HG02981 (cell line): ENCODE measurements around the gene DUSP6.
A peak's percentile ranks its signal among the peaks of the same experiment; 100 is the strongest.

ENCODE experiments used
- ATAC-seq: cut with Tn5 transposase; IDR thresholded peaks from one replicate; pipeline ENCODE4 v1.9.1; 2021; ENCODE audit warnings: mild to moderate bottlenecking, moderate library complexity; ENCODE audit not compliant: unreplicated experiment

The DUSP6 gene

DNA sequence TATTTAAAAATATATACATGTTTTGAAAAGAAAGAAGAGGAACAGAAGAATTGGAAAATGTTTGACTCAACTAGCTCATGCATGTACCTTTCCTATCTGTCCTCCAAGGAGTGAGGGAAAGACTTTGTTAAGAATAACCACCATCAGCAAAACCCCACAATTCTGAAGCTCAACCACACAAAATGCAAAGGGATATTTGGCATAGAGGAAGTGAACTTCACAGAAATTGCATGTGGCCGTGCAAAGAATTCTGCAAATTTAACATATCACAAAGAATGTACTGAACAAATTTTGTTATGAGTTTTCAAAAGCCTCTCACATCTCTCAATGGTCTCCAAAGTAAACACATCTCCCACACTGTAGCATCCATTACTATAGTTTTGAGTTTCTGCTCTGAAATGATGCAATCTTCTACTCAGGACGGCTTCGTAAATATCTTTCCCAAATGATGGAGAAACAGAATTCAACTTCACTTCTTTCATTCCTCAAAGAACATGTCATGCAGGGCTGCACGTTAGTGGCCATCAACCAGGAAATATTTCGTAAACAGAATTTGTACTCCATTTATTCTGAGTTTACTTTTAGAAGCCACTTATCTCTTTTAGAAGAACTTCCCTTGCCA lies 17.6 kb downstream of the DUSP6 start:
- no peak for ATAC-seq

DNA sequence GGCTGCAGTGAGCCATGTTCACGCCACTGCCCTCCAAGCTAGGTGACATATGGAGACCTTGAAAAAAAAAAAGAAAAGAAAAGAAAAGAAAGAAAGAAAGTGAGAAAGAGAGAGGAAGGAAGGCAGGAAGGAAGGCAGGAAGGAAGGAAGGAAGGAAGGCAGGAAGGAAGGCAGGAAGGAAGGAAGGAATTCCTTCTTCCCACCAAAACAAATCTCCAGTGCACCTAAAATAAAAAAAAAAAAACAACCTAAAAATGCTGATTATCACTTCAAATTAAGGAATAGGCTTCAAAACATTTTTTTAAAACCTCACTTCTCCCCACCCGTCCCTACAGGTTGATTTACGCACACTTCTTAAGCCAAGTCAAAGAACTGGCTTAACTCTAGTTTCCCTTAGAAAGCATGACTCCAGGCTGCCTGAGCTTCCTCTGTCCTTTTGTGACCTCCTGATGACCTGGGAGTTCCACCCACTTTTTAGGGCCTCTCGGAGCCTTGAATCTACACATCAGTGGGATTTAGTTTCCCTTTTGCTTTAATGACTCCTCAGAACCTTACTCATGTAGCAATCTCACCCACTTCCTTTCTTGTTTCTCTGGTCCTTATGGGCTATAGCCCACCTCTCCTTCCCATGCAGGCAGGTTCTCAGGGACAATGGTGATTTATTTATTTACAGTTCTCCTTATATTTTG lies 18.6 kb downstream of the DUSP6 start:
- peak; percentile 80 for ATAC-seq

DNA sequence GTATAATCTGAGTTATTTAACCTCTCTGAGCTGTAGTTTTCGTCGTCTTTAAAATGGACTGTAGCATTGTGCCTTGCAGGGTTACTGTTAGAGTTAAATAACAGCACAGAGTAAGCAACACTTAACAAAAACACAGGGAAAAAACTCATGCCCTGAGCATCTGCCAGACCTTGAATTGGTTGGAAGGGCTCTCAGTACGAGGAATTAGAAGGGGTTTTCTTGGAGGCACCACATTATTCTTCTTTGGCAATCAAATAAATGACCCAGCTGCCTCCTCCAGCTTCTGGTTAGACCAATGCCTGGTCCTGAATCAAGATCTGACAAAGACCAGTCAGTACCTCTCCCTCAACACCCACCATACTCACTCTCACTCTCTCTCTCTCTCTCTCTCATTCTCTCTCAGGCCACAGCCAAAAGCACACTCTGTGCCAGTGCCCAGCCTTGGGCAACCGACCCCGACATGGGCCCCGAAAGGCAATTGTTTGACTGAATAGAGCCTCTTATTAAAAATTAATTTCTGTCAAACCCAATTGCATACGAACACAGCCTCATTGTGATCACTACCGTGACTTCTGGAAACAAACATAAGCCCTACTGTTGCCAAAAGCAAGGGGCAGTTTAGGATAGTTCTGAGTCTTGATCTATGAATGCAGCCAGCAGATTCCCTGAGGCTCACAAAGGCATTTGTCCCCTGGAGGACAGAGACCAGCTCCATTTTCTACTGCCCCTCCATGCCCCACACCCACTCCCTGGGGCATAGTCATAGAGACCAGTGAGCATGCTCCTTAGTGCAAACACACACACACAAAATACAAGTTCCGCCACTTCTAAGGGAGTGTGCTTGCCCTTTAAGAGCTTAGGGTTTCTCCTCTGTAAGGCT lies 23.9 kb downstream of the DUSP6 start:
- ATAC-seq, result no peak

DNA sequence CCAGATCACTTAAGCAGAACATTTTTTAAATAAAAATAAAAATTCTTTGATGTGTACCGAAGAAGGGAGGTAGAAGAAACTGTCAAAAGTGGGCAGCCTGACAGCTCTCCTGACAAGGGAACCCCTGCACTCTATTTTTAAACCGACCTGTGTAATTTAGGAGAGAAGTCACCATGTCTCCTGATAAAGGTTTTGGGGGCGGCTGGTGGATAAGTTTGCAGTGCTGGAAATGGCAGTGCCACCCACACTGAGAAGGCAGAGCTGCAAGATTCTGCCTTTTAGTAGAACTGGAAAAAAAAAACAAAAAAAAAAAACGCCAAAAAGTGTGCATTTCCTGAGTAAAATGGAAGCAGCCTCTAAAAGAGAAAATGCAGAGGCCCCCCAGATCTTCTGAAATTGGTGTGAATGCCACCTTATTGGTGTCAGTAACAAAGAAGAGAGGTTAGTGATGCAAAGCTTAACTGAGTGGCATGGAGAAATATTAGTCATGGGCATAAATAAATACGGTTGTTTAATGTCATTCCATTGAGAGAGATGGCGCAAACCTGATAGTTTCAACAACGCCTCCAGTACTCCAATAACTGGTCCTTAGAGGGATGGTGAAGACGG lies 24.7 kb downstream of the DUSP6 start:
- ATAC-seq, result no peak

DNA sequence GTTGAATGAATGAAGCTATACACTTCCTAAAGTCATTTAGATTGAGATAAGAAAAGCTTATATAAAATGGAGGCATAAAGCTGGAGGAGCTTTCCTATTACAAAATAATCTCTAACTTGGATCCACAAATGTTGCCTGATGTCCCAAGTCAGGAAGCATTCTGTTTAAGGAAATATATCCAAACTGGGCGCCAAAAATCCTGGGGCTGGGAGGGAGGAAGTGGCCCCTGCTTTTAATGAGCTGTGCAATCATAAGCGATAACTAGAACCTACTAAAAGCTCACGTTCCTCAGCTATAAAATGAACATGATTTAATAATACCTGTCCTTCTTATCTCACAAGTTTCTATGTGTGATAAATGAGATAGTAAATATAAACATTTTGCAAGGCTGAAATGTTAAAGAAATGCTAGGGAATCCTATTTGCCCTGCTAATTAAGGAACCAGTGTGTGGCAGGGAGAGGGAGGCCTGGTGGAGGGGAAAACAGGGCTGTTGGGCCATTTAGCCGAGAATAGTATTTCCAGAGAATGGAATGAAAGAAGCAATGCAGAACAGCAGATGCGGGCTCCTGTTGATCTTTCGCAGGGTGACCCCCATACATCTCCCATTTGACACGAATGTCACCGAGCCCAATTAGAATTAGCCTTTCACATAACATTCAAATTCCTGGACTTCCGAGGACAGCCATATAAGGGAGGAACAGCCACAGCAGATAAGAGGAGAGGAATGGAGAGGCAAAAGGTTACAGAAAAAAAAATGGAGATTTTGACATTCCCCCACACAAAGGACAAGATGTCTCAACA lies 25.9 kb downstream of the DUSP6 start:
- ATAC-seq, result no peak

DNA sequence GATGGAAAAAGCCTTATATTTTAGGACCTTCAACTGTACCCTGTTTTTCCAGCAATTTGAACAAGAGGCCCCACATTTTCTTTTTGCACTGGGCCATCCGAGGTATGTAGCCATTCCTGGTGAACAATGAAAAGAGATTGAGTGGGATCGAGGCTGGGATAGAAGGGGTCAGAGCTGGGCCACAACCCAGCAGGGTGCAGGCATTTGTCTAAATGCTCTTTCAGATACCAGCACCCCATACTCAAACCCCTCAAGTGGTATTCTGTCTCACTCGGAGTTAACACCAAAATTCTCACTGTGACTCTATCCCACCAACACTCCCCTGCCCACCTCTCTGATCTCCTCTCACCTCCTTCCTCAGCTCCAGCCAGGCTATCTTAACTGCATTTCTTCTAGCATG lies 26.8 kb downstream of the DUSP6 start:
- ATAC-seq, result no peak

DNA sequence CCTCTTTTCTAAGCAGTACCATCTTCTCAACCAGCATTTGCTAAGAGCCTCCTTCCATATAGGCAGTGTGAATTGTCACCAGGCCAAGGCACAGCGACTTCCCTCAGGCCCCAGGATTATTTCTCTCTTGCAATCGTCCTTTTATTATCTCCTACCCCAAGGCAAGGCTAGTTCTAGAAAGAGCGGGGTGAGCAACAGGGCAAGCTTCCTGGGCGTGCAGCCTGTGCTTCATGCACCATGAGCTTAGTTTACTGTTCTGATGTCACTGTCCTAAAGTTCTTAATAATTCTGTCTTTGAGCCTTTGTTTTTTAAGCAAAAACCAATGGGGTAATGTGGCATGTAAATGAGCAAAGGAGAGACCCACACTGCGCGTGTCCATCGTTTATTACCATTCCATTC lies 27.9 kb downstream of the DUSP6 start:
- ATAC-seq, result no peak

DNA sequence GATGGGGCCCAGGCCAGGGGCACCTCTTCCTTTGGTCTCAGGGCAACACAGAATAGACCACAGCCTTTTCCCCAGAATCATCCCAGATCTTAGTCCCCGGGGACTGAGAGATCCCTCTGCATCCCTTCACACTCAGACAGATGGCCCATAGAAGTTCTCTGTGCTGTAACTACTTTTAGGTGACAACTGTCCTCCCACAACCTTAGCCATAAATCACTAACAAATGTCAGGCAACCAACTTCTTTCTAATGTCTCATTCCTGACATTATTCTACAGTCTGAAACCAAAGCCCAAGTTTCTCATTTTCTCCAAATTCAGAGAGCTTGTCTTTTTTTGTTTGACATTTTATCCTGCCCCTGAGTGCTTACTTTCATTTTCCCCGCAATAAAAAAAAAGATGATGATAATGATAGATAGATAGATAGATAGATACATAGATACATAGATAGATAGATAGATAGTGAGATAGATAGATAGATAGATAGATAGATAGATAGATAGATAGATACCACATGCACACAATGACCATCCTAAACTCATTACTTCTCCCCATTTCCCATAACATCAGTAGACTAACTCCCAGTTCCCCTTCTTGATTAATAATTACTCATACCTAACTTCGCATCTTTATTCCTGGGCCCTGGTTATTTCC lies 28.6 kb downstream of the DUSP6 start:
- ATAC-seq, result no peak

DNA sequence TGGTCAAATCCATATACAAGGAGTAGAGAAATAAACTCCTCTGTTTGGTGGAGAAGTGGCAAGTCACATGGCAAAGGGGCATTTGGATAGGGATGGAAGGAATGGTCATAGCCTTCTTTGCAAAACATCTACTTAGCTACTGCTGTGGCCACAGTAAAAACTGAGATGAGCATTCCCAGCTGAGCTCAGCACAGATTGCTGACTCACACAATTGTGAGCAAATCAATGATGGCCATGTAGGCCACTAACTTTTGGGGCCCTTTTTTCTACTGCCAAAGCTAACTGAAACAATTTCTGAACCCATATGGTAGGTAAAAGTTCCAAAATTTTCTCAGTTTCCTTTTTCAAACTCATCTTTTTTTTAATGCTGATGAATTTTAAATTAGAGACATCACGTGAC lies 31.6 kb downstream of the DUSP6 start:
- ATAC-seq, result no peak

DNA sequence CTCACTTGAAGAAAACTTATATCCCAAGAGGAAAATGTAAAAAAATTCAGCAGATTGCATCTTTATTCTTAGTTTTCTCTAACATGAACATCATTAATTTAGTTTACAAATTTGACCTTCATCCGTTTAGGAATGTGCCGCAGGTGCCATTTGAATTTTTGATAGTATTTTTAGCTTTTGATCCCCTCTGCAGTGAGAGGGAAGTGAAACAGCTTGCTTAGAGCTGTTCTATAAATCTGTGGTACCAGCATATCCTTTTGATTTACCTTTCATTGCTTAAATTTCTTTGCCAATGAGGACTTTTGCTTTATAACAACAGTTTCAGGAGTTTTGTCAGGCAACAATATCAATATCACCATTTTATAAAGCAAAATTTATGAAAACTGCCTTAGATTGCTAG lies 32.7 kb downstream of the DUSP6 start:
- ATAC-seq, result no peak

DNA sequence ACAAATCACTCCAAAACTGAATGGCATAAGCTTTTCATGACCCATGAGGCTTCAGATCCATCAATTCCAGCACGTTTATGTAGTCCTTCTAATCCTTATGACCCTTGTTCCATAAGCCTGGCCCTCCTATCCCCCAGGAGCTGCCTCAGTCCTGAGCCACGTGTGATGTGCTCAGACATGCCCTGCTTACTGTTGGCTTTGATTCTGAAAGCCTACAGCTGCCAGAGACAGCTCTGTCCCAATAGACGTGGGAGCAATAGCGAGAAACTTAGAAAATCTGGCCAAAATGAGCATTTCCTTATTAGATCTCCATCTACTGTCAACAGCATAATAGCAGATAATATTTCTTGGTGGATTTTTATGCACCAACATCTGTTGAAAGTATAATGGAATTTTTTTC lies 33.2 kb downstream of the DUSP6 start:
- no peak for ATAC-seq

DNA sequence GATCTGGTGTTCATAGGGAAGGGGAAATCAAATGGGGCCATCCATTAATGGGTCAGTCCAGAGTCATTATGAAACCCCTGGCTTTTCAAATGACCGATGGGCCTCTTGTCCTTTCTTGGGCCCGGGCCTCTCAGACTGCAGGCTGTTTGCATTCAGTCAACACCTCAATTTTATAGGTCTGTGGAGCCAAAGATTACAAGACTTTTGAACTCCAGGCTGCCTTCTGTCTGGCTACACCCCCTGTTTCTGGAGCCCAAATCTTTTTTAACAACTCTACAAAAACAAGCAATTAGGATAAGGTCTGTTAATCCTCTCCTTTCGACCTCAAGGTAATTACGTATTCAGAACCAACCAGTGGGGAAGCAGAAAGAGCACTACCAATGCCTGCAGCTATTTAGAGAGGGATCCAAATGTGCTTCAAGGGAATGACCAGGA lies 35.6 kb downstream of the DUSP6 start:
- no peak for ATAC-seq

DNA sequence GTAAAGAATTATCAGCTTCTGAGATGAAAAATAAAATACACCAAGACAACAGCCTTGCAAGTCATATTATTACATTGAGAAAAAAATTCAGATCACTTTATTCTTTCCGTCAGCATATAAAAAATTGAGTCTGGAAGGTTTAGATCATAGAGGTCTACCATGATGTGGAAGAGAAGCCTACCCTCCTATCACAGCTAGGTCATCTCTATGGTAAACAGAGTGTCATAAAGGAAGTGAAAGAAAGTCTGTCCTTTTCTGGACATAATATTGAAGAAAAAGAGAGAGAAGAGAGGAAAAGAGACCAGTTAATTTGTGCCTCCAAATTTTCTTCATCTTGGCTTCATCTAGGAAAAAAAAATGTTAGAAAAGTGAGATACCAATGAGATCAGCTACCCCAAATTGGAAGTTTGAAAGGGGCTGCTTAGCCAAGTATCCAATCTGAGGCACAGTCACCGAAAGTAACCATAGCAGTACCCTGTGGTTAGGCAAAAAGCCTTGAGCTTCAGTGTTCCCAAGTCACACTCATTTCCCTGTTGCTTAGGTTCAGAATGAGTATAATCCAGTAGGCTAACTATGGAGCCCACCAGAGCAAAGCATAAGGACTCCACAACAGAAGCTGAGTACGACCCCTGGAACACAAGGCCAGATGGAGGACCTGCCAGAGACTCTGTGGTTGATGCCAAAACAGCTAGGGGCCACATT lies 38.1 kb downstream of the DUSP6 start:
- ATAC-seq, result no peak

DNA sequence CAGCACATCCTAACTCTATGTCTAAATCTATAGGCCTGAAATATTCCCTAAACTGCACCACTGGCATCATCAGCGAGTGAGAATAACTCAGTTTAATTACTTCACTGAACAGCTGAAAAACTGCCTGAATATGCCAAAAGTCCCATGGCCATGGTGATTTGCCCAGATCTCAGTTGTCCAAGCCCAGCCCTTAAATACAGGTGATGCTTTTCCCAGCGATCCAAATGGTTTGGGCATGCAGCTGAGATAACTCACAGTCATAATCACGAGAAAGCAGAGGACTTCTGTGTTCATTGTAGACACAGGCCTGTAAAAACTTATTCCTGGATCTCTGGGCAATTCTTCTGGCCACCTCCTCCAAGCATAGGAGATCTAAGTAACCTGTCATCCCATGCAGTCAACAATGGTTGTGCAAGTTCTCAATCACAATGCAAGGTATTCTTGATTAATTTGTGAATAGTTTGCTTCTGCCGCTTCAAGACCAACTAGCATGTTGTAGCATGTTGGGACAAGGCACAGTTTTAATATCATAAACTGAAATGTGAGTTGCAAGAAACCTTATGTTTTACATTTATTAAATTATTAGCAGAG lies 40.5 kb downstream of the DUSP6 start:
- ATAC-seq, result no peak

DNA sequence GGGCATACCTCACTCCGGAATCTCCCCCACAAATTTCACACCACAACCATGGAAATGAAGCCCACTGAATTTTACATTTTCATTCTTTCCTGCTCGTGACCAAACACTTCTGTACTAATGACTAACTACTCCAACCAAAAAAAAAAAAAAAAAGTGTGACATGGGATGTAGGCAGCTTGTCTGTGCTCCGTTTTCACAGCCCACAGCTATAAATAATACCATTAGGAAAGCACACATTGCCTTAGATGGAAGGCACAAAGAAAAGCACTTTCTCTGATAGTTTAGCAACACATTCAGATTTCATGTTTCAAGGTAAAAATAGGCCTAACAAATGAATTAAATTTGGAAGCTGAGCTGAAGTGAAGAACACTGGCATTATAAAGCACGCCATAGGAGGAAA lies 42.5 kb downstream of the DUSP6 start:
- ATAC-seq, result no peak

DNA sequence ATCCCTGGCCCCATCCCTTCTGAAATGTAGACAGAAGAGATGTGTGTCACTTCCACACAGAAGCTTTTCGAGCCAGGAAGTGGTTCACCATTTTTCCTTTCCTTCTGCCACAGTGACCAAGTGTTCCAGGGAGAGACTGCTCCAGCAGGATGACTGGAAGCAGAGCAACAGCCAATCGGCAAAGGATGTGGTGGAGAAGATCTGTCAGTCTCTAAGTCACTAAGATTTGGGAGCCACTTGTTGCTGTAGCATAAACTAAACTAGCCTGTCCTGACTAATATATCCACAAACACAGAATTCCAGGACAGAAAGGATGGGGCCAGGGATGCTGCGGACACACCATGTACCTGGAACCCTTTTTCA lies 42.9 kb downstream of the DUSP6 start:
- ATAC-seq, result no peak

DNA sequence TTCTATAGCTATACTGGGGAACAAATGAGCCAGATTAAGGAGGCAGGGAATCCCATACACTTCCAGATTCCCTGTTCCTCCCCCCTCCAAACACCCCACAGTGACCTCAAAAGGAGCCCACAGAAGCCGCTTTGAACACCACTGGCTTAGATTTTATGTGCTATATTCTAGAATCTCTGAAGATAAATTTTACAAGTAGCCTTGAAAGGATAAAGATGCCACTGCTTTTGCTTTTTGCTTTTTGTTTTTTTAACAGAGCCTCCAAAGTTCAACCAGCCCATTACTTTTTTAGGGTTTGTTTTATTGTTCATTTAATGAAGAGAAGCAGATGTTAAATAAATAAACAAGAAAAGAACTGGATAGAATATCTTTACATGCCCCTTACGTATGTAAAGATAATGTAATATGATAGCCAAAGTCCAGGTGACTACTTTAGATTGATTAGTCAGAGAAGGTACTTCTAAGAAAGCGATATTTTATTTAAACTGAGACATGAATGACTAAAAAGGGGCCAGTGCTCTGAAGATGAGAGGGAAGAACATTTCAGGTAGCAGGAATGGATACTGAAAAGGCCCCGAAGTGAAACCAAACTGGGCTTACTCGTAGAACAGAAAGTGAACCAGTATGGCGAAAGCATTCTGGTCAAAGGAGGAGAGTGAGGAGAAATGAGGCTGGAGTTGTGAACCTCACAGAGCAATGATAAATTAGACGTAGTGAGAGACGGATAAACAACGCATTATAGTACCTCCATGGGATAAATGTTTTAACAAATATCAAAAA lies 44.6 kb downstream of the DUSP6 start:
- no peak for ATAC-seq

DNA sequence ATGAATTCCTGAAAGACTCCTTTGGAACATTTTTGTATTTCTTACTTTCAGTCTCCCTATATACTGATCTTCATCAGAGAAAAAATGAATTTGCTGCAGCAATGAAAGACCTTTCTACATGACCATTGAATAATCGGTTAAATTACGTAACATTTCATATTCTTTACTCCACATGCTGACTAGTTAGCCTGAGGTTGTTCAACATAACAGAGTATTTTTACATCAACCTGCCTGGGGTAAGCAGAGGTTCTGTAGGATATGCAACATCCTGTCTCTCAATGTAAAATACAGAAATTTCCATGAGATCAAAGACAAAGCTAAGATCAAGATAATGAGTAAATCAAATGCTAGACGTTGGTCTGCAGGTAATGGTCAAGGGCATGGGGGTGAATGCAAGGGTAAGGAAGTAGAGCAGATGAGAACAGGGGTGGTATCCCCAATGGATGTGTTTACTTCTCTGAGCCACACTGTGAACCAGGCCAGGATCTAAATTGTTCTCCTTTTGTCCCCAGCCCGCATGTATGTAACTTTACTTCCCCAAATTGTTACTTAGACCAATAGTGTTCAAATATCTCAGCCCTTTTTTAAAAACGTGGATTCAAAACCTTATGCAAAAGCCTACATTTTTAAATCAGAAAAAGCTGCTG lies 45.4 kb downstream of the DUSP6 start:
- no peak for ATAC-seq
